MV-4-11 (cell line): ENCODE results near the gene BOD1L1.

ENCODE experiments used
- DNase-seq: peaks from one replicate; lab custom pipeline; 2025; lab: John Stamatoyannopoulos, UW

The BOD1L1 gene

GRCh38 chr4:13627606-13628311 lies at the start of gene BOD1L1:
BOD1L1 (minus strand) TSS chr4:13627725; CDS start chr4:13627587, 138 bp downstream.
- peak; percentile 87 for DNase-seq

- DNase-seq: no peak
Measured at GRCh38 chr4:13674971-13675370, 47.4 kb upstream of the BOD1L1 start.

- no peak for DNase-seq
Measured at GRCh38 chr4:13673167-13673566, 45.6 kb upstream of the BOD1L1 start.

GRCh38 chr4:13670456-13671160 lies 43.1 kb upstream of the BOD1L1 start:
- no peak for DNase-seq

- no peak for DNase-seq
Measured at GRCh38 chr4:13665701-13666660, 38.5 kb upstream of the BOD1L1 start.

GRCh38 chr4:13659341-13660070 lies 32.0 kb upstream of the BOD1L1 start:
- DNase-seq: no peak

- peak; percentile 37 for DNase-seq
Measured at GRCh38 chr4:13656569-13657405, 29.3 kb upstream of the BOD1L1 start.

- peak; percentile 41 for DNase-seq
Measured at GRCh38 chr4:13654162-13654797, 26.8 kb upstream of the BOD1L1 start.

GRCh38 chr4:13653766-13654161 lies 26.2 kb upstream of the BOD1L1 start:
- DNase-seq: no peak

- DNase-seq: no peak
Measured at GRCh38 chr4:13647031-13647430, 19.5 kb upstream of the BOD1L1 start.

GRCh38 chr4:13645075-13645474 lies 17.6 kb upstream of the BOD1L1 start:
- DNase-seq: no peak

GRCh38 chr4:13642170-13642950 lies 14.8 kb upstream of the BOD1L1 start:
- DNase-seq: peak; percentile 29

- peak; percentile 74 for DNase-seq
Measured at GRCh38 chr4:13641084-13641483, 13.6 kb upstream of the BOD1L1 start.

GRCh38 chr4:13640149-13640940 lies 12.8 kb upstream of the BOD1L1 start:
- DNase-seq: peak; percentile 13

GRCh38 chr4:13635286-13635799 lies 7.8 kb upstream of the BOD1L1 start:
- no peak for DNase-seq

- peak; percentile 70 for DNase-seq
Measured at GRCh38 chr4:13633671-13634070, 6.1 kb upstream of the BOD1L1 start.

GRCh38 chr4:13627178-13627605 lies 333 bp downstream of the BOD1L1 start:
- DNase-seq: no peak

GRCh38 chr4:13626492-13627177 lies 890 bp downstream of the BOD1L1 start:
- DNase-seq: no peak
